ENCODE results near the gene HHIP. TPM values are rescaled to one million over a fixed set of nuclear protein-coding genes. Genes with fewer than 3 reads are reported as not detected.

The HHIP gene
- total and polyA plus RNA-seq, 2 of the 13 experiments (the other 11 are each of a cell fraction or from before 2014, with no cell fraction given): not detected

DNA sequence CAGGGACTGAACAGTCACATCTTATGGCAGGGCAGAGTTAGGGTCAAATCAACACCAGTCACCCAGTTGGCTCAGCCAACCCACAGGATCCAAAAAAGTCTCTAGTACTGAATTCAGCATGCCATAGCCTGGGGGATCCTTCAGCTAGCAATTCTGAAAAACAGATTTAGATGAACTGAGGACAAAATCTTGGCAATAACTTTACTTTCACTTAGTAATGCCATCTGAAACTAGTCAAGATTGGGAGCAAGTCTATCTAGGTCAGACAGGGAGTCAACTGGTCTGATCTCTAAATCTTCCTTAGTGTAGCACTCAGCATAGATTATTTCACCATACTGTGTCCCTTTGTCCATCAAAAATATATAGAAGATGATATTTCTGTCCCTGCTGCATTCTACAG is 76.0 kb downstream of the HHIP start:
- Histone ChIP-seq H3K79me2 (ENCODE audit: insufficient read depth, low read length) (no peaks in the 10 kb centered on the region), H3K27ac (ENCODE audit: extremely low read length, insufficient read depth, low read length) (no peak overlapping the region), H3K27me3 (ENCODE audit: control insufficient read depth in 1 of 2, insufficient read depth in 2 of 2, low read length in 2 of 2) (no peaks in the 10 kb centered on the region), H3K4me2 (ENCODE audit: low read depth, low read length) (no peak overlapping the region), H3K4me3 (replicated peaks in 1 of 3; ENCODE audit: insufficient read depth in 1 of 3, low read depth in 2 of 3, low read length in 3 of 3) (no peak overlapping the region), H3K4me1 (ENCODE audit: insufficient read depth, low read length) (no peaks in the 10 kb centered on the region), H4K20me1 (ENCODE audit: insufficient read depth, low read length) (no peaks in the 10 kb centered on the region), H2AFZ (ENCODE audit: low read length) (no peak overlapping the region), H3K9me3 (ENCODE audit: low read length) (no peaks in the 10 kb centered on the region), H3K36me3 (replicated peaks in 1 of 2; ENCODE audit: control insufficient read depth in 1 of 2, insufficient read depth in 2 of 2, low read length in 2 of 2) (no peaks in the 10 kb centered on the region), H3K9ac (ENCODE audit: insufficient read depth, low read depth, low read length) (no peak overlapping the region)
- no TSS peak for BruUV-seq (replicated peaks)
- TF ChIP-seq ZNF451 (CRISPR knock-in tag; IDR thresholded peaks at IDR 0.05) (no peak), SYNCRIP (IDR thresholded peaks at IDR 0.05; ENCODE audit: insufficient read depth, low read depth, low read length) (no peak), ZMYM4 (CRISPR knock-in tag; IDR thresholded peaks at IDR 0.05) (no peak), EZH2 (conservative IDR thresholded peaks at IDR 0.05; ENCODE audit: low read depth, low read length) (no peak), HHEX (CRISPR knock-in tag; IDR thresholded peaks at IDR 0.05) (no peak), ELF1 (CRISPR knock-in tag; IDR thresholded peaks at IDR 0.05) (no peak), GATA4 (IDR thresholded peaks at IDR 0.05; ENCODE audit: borderline replicate concordance, low read depth) (no peak), ZFP37 (CRISPR knock-in tag; IDR thresholded peaks at IDR 0.05; ENCODE audit: borderline replicate concordance) (no peak), ZKSCAN1 (IDR thresholded peaks at IDR 0.05; ENCODE audit: low read length) (no peak), HDAC1 (CRISPR knock-in tag; IDR thresholded peaks at IDR 0.05) (no peak), KLF15 (CRISPR knock-in tag; IDR thresholded peaks at IDR 0.05; ENCODE audit: borderline replicate concordance) (no peak), HDAC6 (IDR thresholded peaks at IDR 0.05; ENCODE audit: low read depth, low read length) (no peak), ZZZ3 (CRISPR knock-in tag; IDR thresholded peaks at IDR 0.05; ENCODE audit: borderline replicate concordance) (no peak), ZFP62 (CRISPR knock-in tag; IDR thresholded peaks at IDR 0.05) (no peak)
- TF ChIP-seq, protein P1, sequence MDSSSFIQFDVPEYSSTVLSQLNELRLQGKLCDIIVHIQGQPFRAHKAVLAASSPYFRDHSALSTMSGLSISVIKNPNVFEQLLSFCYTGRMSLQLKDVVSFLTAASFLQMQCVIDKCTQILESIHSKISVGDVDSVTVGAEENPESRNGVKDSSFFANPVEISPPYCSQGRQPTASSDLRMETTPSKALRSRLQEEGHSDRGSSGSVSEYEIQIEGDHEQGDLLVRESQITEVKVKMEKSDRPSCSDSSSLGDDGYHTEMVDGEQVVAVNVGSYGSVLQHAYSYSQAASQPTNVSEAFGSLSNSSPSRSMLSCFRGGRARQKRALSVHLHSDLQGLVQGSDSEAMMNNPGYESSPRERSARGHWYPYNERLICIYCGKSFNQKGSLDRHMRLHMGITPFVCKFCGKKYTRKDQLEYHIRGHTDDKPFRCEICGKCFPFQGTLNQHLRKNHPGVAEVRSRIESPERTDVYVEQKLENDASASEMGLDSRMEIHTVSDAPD (CRISPR knock-in tag; IDR thresholded peaks at IDR 0.05): no peak
- TF ChIP-seq, protein P2, sequence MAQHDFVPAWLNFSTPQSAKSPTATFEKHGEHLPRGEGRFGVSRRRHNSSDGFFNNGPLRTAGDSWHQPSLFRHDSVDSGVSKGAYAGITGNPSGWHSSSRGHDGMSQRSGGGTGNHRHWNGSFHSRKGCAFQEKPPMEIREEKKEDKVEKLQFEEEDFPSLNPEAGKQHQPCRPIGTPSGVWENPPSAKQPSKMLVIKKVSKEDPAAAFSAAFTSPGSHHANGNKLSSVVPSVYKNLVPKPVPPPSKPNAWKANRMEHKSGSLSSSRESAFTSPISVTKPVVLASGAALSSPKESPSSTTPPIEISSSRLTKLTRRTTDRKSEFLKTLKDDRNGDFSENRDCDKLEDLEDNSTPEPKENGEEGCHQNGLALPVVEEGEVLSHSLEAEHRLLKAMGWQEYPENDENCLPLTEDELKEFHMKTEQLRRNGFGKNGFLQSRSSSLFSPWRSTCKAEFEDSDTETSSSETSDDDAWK (CRISPR knock-in tag; IDR thresholded peaks at IDR 0.05): no peak
- TF ChIP-seq, protein P3, sequence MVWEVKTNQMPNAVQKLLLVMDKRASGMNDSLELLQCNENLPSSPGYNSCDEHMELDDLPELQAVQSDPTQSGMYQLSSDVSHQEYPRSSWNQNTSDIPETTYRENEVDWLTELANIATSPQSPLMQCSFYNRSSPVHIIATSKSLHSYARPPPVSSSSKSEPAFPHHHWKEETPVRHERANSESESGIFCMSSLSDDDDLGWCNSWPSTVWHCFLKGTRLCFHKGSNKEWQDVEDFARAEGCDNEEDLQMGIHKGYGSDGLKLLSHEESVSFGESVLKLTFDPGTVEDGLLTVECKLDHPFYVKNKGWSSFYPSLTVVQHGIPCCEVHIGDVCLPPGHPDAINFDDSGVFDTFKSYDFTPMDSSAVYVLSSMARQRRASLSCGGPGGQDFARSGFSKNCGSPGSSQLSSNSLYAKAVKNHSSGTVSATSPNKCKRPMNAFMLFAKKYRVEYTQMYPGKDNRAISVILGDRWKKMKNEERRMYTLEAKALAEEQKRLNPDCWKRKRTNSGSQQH (CRISPR knock-in tag; IDR thresholded peaks at IDR 0.05; ENCODE audit: low read depth): no peak
- ATAC-seq (no peak), FAIRE-seq (no peak), DNase-seq (ENCODE audit: low spot score) (no peak)
- in situ Hi-C loops (cut with HindIII; ENCODE audit: extremely low pct_ligation_motif_present, low pct_unique_long_range_greater_than_20kb) (no loop called here), intact Hi-C loops (cut with micrococcal nuclease; ENCODE audit: unreplicated experiment) (no loop called here)
- CTCF ChIA-PET (ENCODE audit: low intra/inter-chr PET ratio, low total read pairs): no interaction called here
- POLR2A ChIA-PET: no interaction called here

Data from HepG2 (cell line).